NCI-H460 (cell line): Measurements from ENCODE around the gene CISD3. TPM values are rescaled to one million over a fixed set of nuclear protein-coding genes. Genes with fewer than 3 reads are reported as not detected.

Experiments
- DNase-seq: peaks from one replicate; pipeline ENCODE4 v3.0.0-alpha.2; 2016; ENCODE audit warnings: low read depth; ENCODE audit errors: extremely low read depth
- small RNA-seq, 2 experiments: library from RNA; depleted of rRNA; stranded (forward); fragments of <200 nt; gene quantifications; one replicate each; pipeline ENCODE3, GENCODE V24; 2014
- total RNA-seq: library from RNA; depleted of rRNA; stranded (reverse); fragments of >200 nt; shearing (Covaris generic); gene quantifications from 2 replicates; pipeline ENCODE4 v1.2.3, GENCODE V29; 2014; rRNA removed

CISD3 gene
- total RNA-seq, 1 experiment from 2014 or later, result 11.2 TPM

- DNase-seq, result no peak
Measured at GRCh38 chr17:38761612-38762011, 31.5 kb downstream of the CISD3 start.

DNA sequence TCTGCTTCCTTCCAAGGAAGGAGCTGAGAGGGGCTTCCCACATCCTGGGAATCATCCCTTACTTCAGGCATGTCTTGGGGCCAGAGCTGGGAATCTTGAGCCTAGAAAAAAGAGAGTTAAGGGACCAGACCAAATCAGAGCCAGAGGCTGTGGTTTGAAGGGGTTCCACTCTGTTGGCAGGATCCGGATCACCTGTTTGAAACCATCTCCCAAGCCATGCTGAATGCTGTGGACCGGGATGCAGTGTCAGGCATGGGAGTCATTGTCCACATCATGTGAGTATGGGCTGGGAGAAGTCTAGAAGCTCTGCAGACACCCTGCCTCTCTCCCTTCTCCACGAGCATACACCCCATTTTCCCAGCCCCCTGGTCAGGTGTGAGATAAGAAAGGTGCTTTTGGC, 32.1 kb downstream of the CISD3 start:
- no peak for DNase-seq

DNA sequence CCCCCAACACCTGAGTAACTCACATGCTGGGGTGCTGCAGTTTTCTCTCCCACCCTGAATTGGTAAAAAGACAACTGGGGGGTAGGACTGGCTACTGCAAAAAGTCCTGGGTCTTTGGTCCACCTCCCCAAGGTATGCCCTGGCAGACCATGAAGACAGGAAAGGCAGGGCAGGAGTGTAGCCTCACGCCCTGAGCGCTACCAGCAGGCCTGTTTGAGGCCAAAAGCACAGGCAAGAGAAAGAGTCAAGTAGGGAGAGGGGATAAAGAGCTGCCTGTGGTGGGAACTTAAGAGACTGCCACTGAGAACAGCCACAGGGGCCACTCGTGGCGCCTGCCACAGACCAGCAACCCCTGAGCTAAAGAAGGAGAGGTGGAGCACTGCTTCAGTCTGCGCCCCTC, 36.2 kb downstream of the CISD3 start:
- DNase-seq, result no peak

DNA sequence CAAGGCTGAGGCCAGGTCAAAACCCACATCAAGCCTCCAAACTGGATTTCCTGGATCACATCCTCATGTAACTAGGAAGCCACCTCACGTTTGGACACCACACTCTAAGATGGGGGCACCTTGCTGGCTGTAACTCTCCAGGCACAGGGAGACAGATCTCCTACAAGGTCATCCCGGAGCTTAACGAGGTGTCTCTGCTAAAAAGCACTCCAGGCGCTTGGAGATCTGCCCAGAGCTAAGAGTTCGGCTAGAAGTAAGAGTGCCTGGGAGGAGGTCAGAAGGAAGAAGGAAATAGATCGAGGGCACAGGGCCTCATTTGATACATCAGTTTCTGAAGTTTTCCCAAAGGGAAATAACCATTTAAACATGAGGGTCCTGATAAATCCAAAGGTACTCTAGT, 38.3 kb downstream of the CISD3 start:
- DNase-seq, result no peak

- DNase-seq, result no peak
Measured at GRCh38 chr17:38773258-38773657, 43.1 kb downstream of the CISD3 start.

GRCh38 chr17:38777641-38778250, 47.6 kb downstream of the CISD3 start:
- DNase-seq, result no peak

DNA sequence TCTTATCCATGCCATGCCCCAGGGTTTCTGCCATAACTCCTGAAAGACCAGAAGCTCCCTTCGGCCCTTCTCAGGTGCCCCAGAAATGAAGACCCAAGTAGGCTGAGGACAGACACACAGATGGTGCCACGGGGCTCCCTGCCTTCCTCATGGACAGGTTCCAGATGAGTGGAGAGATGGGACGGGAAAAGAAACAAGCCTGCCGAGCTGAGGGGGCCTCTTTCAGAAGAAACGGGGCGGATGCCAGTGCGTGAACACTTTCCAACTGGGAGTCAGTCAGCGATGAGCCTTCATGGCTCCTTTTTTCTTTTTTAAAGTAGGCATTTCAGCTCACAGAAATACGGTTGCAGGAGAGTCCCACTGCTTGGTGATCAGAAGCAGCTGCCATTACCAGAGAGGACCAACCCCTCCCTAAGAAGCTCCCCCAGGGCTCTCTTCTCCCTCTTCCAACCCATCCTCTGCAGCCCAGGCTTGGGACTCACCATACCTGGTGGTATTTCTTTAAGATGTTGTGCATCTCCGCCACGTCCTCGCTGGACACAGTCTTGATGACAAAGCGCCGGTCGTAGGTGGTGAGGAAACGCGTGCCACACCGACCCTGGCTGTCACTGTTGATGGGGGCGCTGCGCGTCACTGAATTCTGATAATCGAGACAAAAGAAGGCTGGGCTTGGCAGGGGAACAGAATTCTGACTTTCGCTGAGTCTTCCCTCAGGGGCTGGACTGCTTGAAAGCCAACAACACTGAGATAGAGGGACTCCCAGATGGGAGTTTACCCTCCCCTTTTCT, 50.0 kb downstream of the CISD3 start:
- no peak for DNase-seq

GRCh38 chr17:38783227-38783626, 53.1 kb downstream of the CISD3 start:
- DNase-seq, result no peak

Small RNA genes within 50 kb of the gene (small RNA-seq; reads per million reads assigned to genes)
- gene MIR4726 (0 to 0.02 reads per million in 2 experiments), gene MIR4734 (0 to 0.12 reads per million in 2 experiments), gene RNA5SP440 (0.10 to 0.59 reads per million in 2 experiments), gene RNU6-866P (0 reads per million in 2 experiments)

Other genes starting within 250 kb of the CISD3 start
- 2.8 and 3.0 TPM in 2 replicates for gene SRCIN1, start 124.4 kb upstream of the CISD3 start, total RNA-seq
- gene EPOP, start 55.4 kb upstream of the CISD3 start, total RNA-seq, result 9.5 and 11.6 TPM in 2 replicates
- 39.0 and 39.3 TPM in 2 replicates for gene MLLT6, start 25.1 kb upstream of the CISD3 start, total RNA-seq
- 9.1 and 10.4 TPM in 2 replicates for gene PCGF2, start 18.0 kb downstream of the CISD3 start, total RNA-seq
- gene PSMB3, start 22.4 kb downstream of the CISD3 start, total RNA-seq, result 232 and 247 TPM in 2 replicates
- gene PIP4K2B, start 69.2 kb downstream of the CISD3 start, total RNA-seq, result 34.7 and 35.6 TPM in 2 replicates
- gene CWC25, start 95.0 kb downstream of the CISD3 start, total RNA-seq, result 10.8 and 17.5 TPM in 2 replicates
- 2,388 and 2,583 TPM in 2 replicates for gene RPL23, start 123.4 kb downstream of the CISD3 start, total RNA-seq
- gene LASP1, start 139.7 kb downstream of the CISD3 start, total RNA-seq, result 73.7 and 77.6 TPM in 2 replicates
- gene FBXO47, start 237.1 kb downstream of the CISD3 start, total RNA-seq, result not detected in 2 replicates